HG03097 (cell line): ENCODE data around the gene ITPKA.

Experiments used
- ATAC-seq: cut with Tn5 transposase; IDR thresholded peaks from one replicate; pipeline ENCODE4 v1.9.1; 2021; ENCODE audit not compliant: unreplicated experiment, low FRiP score

ITPKA gene

GRCh38 chr15:41507820-41508290 lies 14.2 kb downstream of the ITPKA start:
- no peak for ATAC-seq

GRCh38 chr15:41510728-41511127 lies 17.1 kb downstream of the ITPKA start:
- no peak for ATAC-seq

GRCh38 chr15:41511331-41511898 lies 17.7 kb downstream of the ITPKA start:
- ATAC-seq: no peak

- ATAC-seq: no peak
Measured at GRCh38 chr15:41511899-41512369, 18.3 kb downstream of the ITPKA start.

GRCh38 chr15:41512512-41512939 lies 18.9 kb downstream of the ITPKA start:
- ATAC-seq: no peak

GRCh38 chr15:41512940-41513505 lies 19.3 kb downstream of the ITPKA start:
- no peak for ATAC-seq

- ATAC-seq: no peak
Measured at GRCh38 chr15:41513506-41514227, 20.0 kb downstream of the ITPKA start, which contains the start of gene LTK. TSS of gene LTK (minus strand) at chr15:41513827. CDS start at chr15:41513709, 118 bp downstream.

- ATAC-seq: no peak
Measured at GRCh38 chr15:41517895-41518449, 24.3 kb downstream of the ITPKA start.

- no peak for ATAC-seq
Measured at GRCh38 chr15:41520636-41521035, 27.0 kb downstream of the ITPKA start.

GRCh38 chr15:41521614-41522013 lies 27.9 kb downstream of the ITPKA start:
- no peak for ATAC-seq

GRCh38 chr15:41523097-41523496 lies 29.4 kb downstream of the ITPKA start:
- ATAC-seq: no peak

GRCh38 chr15:41530363-41530956 lies 36.8 kb downstream of the ITPKA start:
- ATAC-seq: no peak

GRCh38 chr15:41535544-41535943 lies 41.9 kb downstream of the ITPKA start:
- ATAC-seq: no peak

GRCh38 chr15:41536866-41537265 lies 43.2 kb downstream of the ITPKA start:
- no peak for ATAC-seq

GRCh38 chr15:41543521-41543870 lies 49.8 kb downstream of the ITPKA start:
- no peak for ATAC-seq

- ATAC-seq: no peak
Measured at GRCh38 chr15:41544650-41545015, 51.0 kb downstream of the ITPKA start.

- ATAC-seq: no peak
Measured at GRCh38 chr15:41545218-41545617, 51.5 kb downstream of the ITPKA start.

GRCh38 chr15:41546851-41547786 lies 53.4 kb downstream of the ITPKA start:
- ATAC-seq: no peak

GRCh38 chr15:41550066-41550775 lies 56.5 kb downstream of the ITPKA start:
- no peak for ATAC-seq
